ENCODE measurements around the gene ADK.

DNA sequence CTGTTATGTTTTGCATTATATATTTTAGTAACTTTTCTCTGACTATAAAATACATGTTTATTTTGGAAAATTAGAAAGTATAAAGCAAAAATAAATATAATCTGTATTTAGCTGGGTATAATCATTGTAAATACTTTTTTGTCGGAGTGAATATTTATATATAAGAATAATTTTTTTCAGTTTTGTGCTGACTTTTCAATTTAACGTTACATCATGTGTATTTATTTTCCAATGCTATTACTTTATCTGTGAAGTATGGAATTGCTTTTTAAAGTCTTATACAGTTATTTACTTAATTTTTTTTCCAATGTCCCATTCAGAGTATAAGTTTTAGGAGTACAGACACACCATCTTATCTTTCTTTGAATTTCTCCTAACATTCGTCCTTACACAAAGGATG lies 15.6 kb upstream of the ADK start:
- TF ChIP-seq CTCF (conservative IDR thresholded peaks at IDR 0.05 in 1 of 2, IDR thresholded peaks at IDR 0.05 in 1 of 2; ENCODE audit: low read depth in 1 of 2, low read length in 2 of 2): no peak
- no peak for TF ChIP-seq EZH2 (IDR thresholded peaks at IDR 0.05; ENCODE audit: low read length, missing control alignments)

Measured in fibroblast of lung (primary cell).